Neuronal stem cell (in vitro differentiated cells): ENCODE results near the gene CCDC57.
A peak's percentile ranks its signal among the peaks of the same experiment; 100 is the strongest.

Experiments used
- DNase-seq: peaks from one replicate; pipeline ENCODE4 v3.0.0-alpha.2; 2013; ENCODE audit warnings: low spot score
- H2AFZ ChIP-seq: one replicate; pipeline ENCODE4 v1.6.1; 2013; ENCODE audit warnings: mild to moderate bottlenecking, low read length, inconsistent platforms
- H2AK5ac ChIP-seq: 2 replicates; pipeline ENCODE4 v1.6.1; 2013; ENCODE audit warnings: low read depth, mild to moderate bottlenecking, inconsistent platforms, low read length, moderate library complexity, mixed read lengths
- H2BK120ac ChIP-seq: 2 replicates; pipeline ENCODE4 v1.6.1; 2013; ENCODE audit warnings: low read depth, mild to moderate bottlenecking, inconsistent platforms, low read length, moderate library complexity, mixed read lengths
- H2BK12ac ChIP-seq: one replicate; pipeline ENCODE4 v1.6.1; 2013; ENCODE audit warnings: low read length, inconsistent platforms
- H2BK15ac ChIP-seq: 2 replicates; pipeline ENCODE4 v1.6.1; 2013; ENCODE audit warnings: mild to moderate bottlenecking, low read length, inconsistent platforms, mixed read lengths
- H2BK5ac ChIP-seq: one replicate; pipeline ENCODE4 v1.6.1; 2013; ENCODE audit warnings: inconsistent platforms, mild to moderate bottlenecking, low read length, moderate library complexity
- H3K14ac ChIP-seq: one replicate; pipeline ENCODE4 v1.6.1; 2013; ENCODE audit warnings: low read length, inconsistent platforms
- H3K18ac ChIP-seq: 2 replicates; pipeline ENCODE4 v1.6.1; 2013; ENCODE audit warnings: low read length, inconsistent platforms
- H3K23ac ChIP-seq: 2 replicates; pipeline ENCODE4 v1.6.1; 2013; ENCODE audit warnings: low read depth, mild to moderate bottlenecking, mixed read lengths, low read length, inconsistent platforms; ENCODE audit not compliant: poor library complexity
- H3K27ac ChIP-seq: replicated peaks from 3 replicates; pipeline ENCODE4 v1.5.1; 2013; ENCODE audit warnings: low read length, inconsistent platforms
- H3K27me3 ChIP-seq, 3 experiments: 2 replicates each; pipeline ENCODE4 v1.6.1; 2013; ENCODE audit warnings: low read length in 3 of 3, mild to moderate bottlenecking in 2 of 3, inconsistent platforms in 1 of 3, low read depth in 1 of 3, mixed read lengths in 1 of 3, moderate library complexity in 1 of 3; ENCODE audit not compliant: control insufficient read depth in 3 of 3, insufficient read depth in 3 of 3
- H3K36me3 ChIP-seq, 2 donors: replicated peaks in 1 of 2; 2 replicates each; pipeline ENCODE4 v1.6.1; 2013; ENCODE audit warnings: low read length in 2 of 2; ENCODE audit not compliant: control insufficient read depth in 2 of 2, insufficient read depth in 2 of 2
- H3K4ac ChIP-seq: 2 replicates; pipeline ENCODE4 v1.6.1; 2013; ENCODE audit warnings: inconsistent platforms, mild to moderate bottlenecking, low read length, moderate library complexity
- H3K4me1 ChIP-seq, 2 donors: 1 replicate in 1 of 2; 2 replicates in 1 of 2; pipeline ENCODE4 v1.6.1; 2013; ENCODE audit warnings: low read length in 2 of 2, low read depth in 1 of 2; ENCODE audit not compliant: control insufficient read depth in 2 of 2, insufficient read depth in 1 of 2
- H3K4me2 ChIP-seq: one replicate; pipeline ENCODE4 v1.6.1; 2013; ENCODE audit warnings: mild to moderate bottlenecking, low read length, inconsistent platforms; ENCODE audit not compliant: insufficient read depth, poor library complexity, severe bottlenecking
- H3K4me3 ChIP-seq, 2 donors: 2 replicates each; pipeline ENCODE4 v1.5.1; 2013; ENCODE audit warnings: low read length in 2 of 2, mild to moderate bottlenecking in 2 of 2, inconsistent platforms in 1 of 2, moderate library complexity in 1 of 2
- H3K79me1 ChIP-seq: one replicate; pipeline ENCODE4 v1.6.1; 2013; ENCODE audit warnings: low read depth, mild to moderate bottlenecking, inconsistent platforms, low read length, moderate library complexity
- H3K9ac ChIP-seq: one replicate; pipeline ENCODE4 v1.6.1; 2013; ENCODE audit warnings: mild to moderate bottlenecking, low read depth, low read length, inconsistent platforms; ENCODE audit not compliant: poor library complexity
- H3K9me3 ChIP-seq, 2 donors: replicated peaks in 1 of 2; 2 replicates each; pipeline versions ENCODE3 to v1.6.1; 2013; ENCODE audit warnings: low read length in 2 of 2, mild to moderate bottlenecking in 2 of 2, inconsistent platforms in 1 of 2, low read depth in 1 of 2, mixed read lengths in 1 of 2, moderate library complexity in 1 of 2; ENCODE audit not compliant: control insufficient read depth in 2 of 2, insufficient read depth in 1 of 2
- H4K8ac ChIP-seq: one replicate; pipeline ENCODE4 v1.6.1; 2013; ENCODE audit warnings: low read depth, mild to moderate bottlenecking, inconsistent platforms, low read length, moderate library complexity
- H4K91ac ChIP-seq: one replicate; pipeline ENCODE4 v1.6.1; 2013; ENCODE audit warnings: low read length, low read depth, mild to moderate bottlenecking, inconsistent platforms; ENCODE audit not compliant: poor library complexity
- WGBS, 2 donors: extraction: QIAGEN DNeasy Blood & Tissue Kit; methylation state at CpG; one replicate each; pipeline ENCODE4 v1.1.7; 2013; ENCODE audit warnings: missing lambda C conversion rate in 2 of 2, mixed read lengths in 1 of 2; ENCODE audit not compliant: insufficient read length in 2 of 2, insufficient replicate concordance in 1 of 2; ENCODE audit errors: extremely low coverage in 2 of 2; 5-methylcytosine and 5-hydroxymethylcytosine counted together

CCDC57 gene

GRCh38 chr17:82151106-82151957 lies 61.3 kb downstream of the CCDC57 start:
- no CpG with 5 or more reads among the region's 22 CpGs for WGBS, 2 donors
- no peaks in the 10 kb centered on the region for H3K27me3 ChIP-seq

GRCh38 chr17:82149401-82150099 lies 63.1 kb downstream of the CCDC57 start:
- Histone ChIP-seq H3K14ac (no peak overlapping the region), H2BK5ac (no peak overlapping the region)
- no peak for DNase-seq

More at GRCh38 chr17:82151106-82151957, 61.3 kb downstream of the CCDC57 start:
- Histone ChIP-seq H3K36me3 (peaks cover 14% of the 10 kb centered on the region in 2 donors), H2BK5ac (no peak overlapping the region), H3K14ac (no peak overlapping the region), H4K8ac (no peak overlapping the region), H4K91ac (no peak overlapping the region), H3K4ac (no peak overlapping the region), H2AK5ac (no peak overlapping the region), H3K9me3 (no peaks in the 10 kb centered on the region), H3K23ac (no peak overlapping the region), H2BK120ac (no peak overlapping the region), H3K4me3 (no peak overlapping the region), H2BK12ac (no peak overlapping the region), H3K4me1 (no peaks in the 10 kb centered on the region), H3K9ac (no peak overlapping the region), H3K27ac (no peak overlapping the region), H3K79me1 (peaks cover 4% of the 10 kb centered on the region), H2AFZ (no peak overlapping the region), H3K4me2 (no peak overlapping the region), H2BK15ac (no peak overlapping the region), H3K18ac (no peak overlapping the region)
- DNase-seq = no peak

GRCh38 chr17:82148997-82149396 lies 63.6 kb downstream of the CCDC57 start:
- Histone ChIP-seq H3K27ac (no peak overlapping the region), H2AFZ (no peak overlapping the region), H2BK120ac (no peak overlapping the region), H4K91ac (no peak overlapping the region), H3K23ac (no peak overlapping the region), H3K4me1 (no peaks in the 10 kb centered on the region), H3K4me3 (no peak overlapping the region), H4K8ac (no peak overlapping the region), H3K9me3 (no peaks in the 10 kb centered on the region), H3K9ac (no peak overlapping the region), H3K4ac (no peak overlapping the region), H3K27me3 (no peaks in the 10 kb centered on the region), H2BK5ac (no peak overlapping the region), H2BK12ac (no peak overlapping the region), H3K18ac (no peak overlapping the region), H3K79me1 (peaks cover 3% of the 10 kb centered on the region), H2BK15ac (no peak overlapping the region), H3K14ac (no peak overlapping the region), H3K4me2 (no peak overlapping the region), H3K36me3 (peaks cover 6 to 9% of the 10 kb centered on the region in 2 donors), H2AK5ac (no peak overlapping the region)
- DNase-seq = no peak
- WGBS, 2 donors = 92% methylated on average over 2 of the region's 2 CpGs; no CpG with 5 or more reads in 1 of the 2 donors

More at GRCh38 chr17:82149401-82150099, 63.1 kb downstream of the CCDC57 start:
- Histone ChIP-seq H3K27ac (no peak overlapping the region), H4K8ac (no peak overlapping the region), H3K36me3 (peaks cover 11 to 14% of the 10 kb centered on the region in 2 donors), H2BK12ac (no peak overlapping the region), H3K4ac (no peak overlapping the region), H2BK120ac (no peak overlapping the region), H3K9ac (no peak overlapping the region), H4K91ac (no peak overlapping the region), H3K18ac (peak overlapping the region; percentile 38), H3K23ac (no peak overlapping the region), H2BK15ac (no peak overlapping the region), H3K4me2 (no peak overlapping the region), H3K79me1 (peaks cover 3% of the 10 kb centered on the region), H3K4me1 (no peaks in the 10 kb centered on the region), H2AFZ (no peak overlapping the region), H2AK5ac (no peak overlapping the region), H3K4me3 (no peak overlapping the region), H3K9me3 (no peaks in the 10 kb centered on the region), H3K27me3 (no peaks in the 10 kb centered on the region)
- no CpG with 5 or more reads among the region's 27 CpGs for WGBS, 2 donors

GRCh38 chr17:82148011-82148410 lies 64.6 kb downstream of the CCDC57 start:
- Histone ChIP-seq H3K4me1 (no peaks in the 10 kb centered on the region), H3K27ac (no peak overlapping the region), H3K27me3 (no peaks in the 10 kb centered on the region), H3K4me2 (no peak overlapping the region), H4K8ac (no peak overlapping the region), H4K91ac (no peak overlapping the region), H2BK15ac (no peak overlapping the region), H2AFZ (no peak overlapping the region), H3K4ac (no peak overlapping the region), H3K23ac (no peak overlapping the region), H2BK12ac (no peak overlapping the region), H3K79me1 (peaks cover 3% of the 10 kb centered on the region), H3K14ac (no peak overlapping the region), H3K36me3 (peaks cover 5 to 9% of the 10 kb centered on the region in 2 donors), H2AK5ac (no peak overlapping the region), H3K9ac (no peak overlapping the region), H3K4me3 (no peak overlapping the region), H2BK5ac (no peak overlapping the region), H2BK120ac (no peak overlapping the region), H3K9me3 (no peaks in the 10 kb centered on the region), H3K18ac (no peak overlapping the region)
- DNase-seq = no peak
- 100% methylated on average over 1 of the region's 1 CpG; no CpG with 5 or more reads in 1 of the 2 donors for WGBS, 2 donors
